Measurements from ENCODE around the gene UNC79. TPM values are rescaled to one million over a fixed set of nuclear protein-coding genes. Genes with fewer than 3 reads are reported as not detected.

UNC79 gene
- total and polyA plus RNA-seq, 7 experiments from 2014 or later, result 0.05 to 0.15 (median 0.08) TPM; not detected in 3

DNA sequence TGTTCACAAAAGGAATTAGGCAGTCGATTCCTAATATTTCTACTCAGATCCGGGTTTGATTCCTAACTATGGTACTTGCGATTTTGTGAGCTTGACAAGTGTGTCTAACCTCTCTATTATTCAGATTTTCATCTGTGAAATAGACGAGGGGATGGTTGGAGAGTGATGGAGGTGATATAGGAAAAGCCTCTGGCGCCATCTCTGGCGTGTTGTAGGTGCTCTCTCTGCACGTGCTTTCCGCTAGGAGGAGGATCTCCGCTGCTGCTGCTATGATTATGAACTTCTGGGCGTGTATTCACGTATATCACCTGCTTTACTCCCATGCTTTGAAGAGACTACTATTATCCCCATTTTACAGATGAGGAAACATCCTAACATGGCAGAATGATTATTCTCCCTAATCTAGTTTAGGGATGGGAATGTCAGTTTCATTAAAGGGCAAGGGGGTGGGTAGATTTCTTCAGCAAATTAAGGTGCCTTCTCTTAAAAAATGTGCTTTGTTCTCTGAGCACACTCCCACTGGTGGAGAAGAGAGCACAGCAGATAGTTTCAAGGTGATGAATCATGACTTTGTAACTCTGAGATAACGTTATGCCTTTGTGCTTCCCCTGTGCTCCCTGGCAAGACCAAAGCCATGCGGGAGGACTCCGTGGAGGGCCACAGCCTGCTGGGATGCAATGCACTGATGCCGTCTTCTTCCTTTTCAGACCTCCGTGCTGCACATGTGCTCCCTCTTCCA, 260.5 kb downstream of the UNC79 start:
- CTCF ChIA-PET, result no interaction called here
- Histone ChIP-seq H3K9me3 (ENCODE audit: control insufficient read depth in 2 of 3, low read length in 3 of 3) (no peaks in the 10 kb centered on the region), H3K4me1 (ENCODE audit: control insufficient read depth in 2 of 2, insufficient read depth in 2 of 2, low read length in 2 of 2) (no peaks in the 10 kb centered on the region), H3K27ac (ENCODE audit: low read depth, low read length) (no peak overlapping the region), H3K4me3 (ENCODE audit: low read length) (no peak overlapping the region), H3K36me3 (ENCODE audit: control insufficient read depth in 2 of 3, insufficient read depth in 3 of 3, low read length in 3 of 3) (no peaks in the 10 kb centered on the region), H3K27me3 (ENCODE audit: control insufficient read depth in 2 of 2, insufficient read depth in 2 of 2, low read length in 2 of 2) (no peaks in the 10 kb centered on the region)
- no peak overlapping the region for H3K27ac Mint-ChIP-seq
- H3K9me3 Mint-ChIP-seq, result peaks cover 0 to 3% (median 0%) of the 10 kb centered on the region in 11 donors
- DNase-seq, result no peak
- no peak for ATAC-seq
- H3K27me3 Mint-ChIP-seq, result peaks cover 22 to 56% (median 41%) of the 10 kb centered on the region in 5 donors
- intact Hi-C loops (cut with micrococcal nuclease), result no loop called here
- no peaks in the 10 kb centered on the region for H3K36me3 Mint-ChIP-seq
- POLR2A ChIA-PET, result no interaction called here
- H3K4me3 Mint-ChIP-seq, result no peak overlapping the region
- H3K4me1 Mint-ChIP-seq, result peaks cover 0 to 1% (median 0%) of the 10 kb centered on the region in 7 donors

DNA sequence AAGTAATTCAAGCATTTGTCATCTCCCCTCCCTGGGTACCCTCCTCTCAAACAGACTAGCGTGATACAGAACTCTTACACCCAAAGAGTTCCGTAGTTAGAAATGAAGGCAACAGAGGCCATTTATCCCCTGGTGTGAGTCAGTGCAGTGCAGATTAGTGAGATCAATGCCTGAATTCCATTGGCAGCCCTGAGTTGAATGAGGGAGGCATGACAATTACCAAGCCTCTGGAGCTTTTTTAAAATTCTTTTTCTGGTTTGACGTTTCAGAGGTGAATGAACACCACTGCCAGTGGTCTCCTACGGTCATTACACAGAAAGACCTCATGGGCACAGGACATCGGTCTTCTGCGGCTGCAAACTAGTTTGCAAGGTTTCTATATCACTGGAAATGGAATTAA, 263.2 kb downstream of the UNC79 start:
- CTCF ChIA-PET, result no interaction called here
- ATAC-seq (no peak), DNase-seq (no peak)
- Mint-ChIP-seq H3K27ac (no peak overlapping the region), H3K36me3 (no peaks in the 10 kb centered on the region), H3K4me1 (peaks cover 0 to 1% (median 0%) of the 10 kb centered on the region in 7 donors), H3K4me3 (no peak overlapping the region), H3K9me3 (peaks cover 0 to 12% (median 5%) of the 10 kb centered on the region in 11 donors), H3K27me3 (peaks cover 8 to 30% (median 24%) of the 10 kb centered on the region in 5 donors)
- Histone ChIP-seq H3K27ac (ENCODE audit: low read depth, low read length) (no peak overlapping the region), H3K4me3 (ENCODE audit: low read length) (no peak overlapping the region), H3K9me3 (ENCODE audit: control insufficient read depth in 2 of 3, low read length in 3 of 3) (no peaks in the 10 kb centered on the region), H3K36me3 (ENCODE audit: control insufficient read depth in 2 of 3, insufficient read depth in 3 of 3, low read length in 3 of 3) (no peaks in the 10 kb centered on the region), H3K4me1 (ENCODE audit: control insufficient read depth in 2 of 2, insufficient read depth in 2 of 2, low read length in 2 of 2) (no peaks in the 10 kb centered on the region), H3K27me3 (ENCODE audit: control insufficient read depth in 2 of 2, insufficient read depth in 2 of 2, low read length in 2 of 2) (no peaks in the 10 kb centered on the region)
- POLR2A ChIA-PET, result no interaction called here
- intact Hi-C loops (cut with micrococcal nuclease), result no loop called here

DNA sequence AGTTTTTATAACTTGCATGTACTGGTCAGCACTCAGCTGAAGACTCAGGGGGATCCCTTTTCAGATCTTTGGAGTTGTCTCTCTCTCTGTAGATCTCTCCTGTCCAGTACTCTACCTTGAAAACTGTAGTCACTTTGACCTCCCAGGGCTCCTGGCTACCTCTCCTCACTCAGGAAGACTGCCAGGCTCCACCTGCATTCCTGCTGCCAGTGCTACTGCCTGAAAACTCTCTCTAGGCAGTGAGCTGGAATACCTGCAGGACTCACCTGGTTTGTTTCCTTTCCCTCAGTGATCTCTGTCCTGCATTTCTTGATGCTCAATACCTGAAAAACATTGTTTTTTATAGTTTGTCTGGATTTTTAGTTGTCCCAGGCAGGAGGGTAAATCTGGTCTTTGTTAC, 270.2 kb downstream of the UNC79 start:
- H3K36me3 ChIP-seq (ENCODE audit: control insufficient read depth in 2 of 3, insufficient read depth in 3 of 3, low read length in 3 of 3), result no peaks in the 10 kb centered on the region
- no peaks in the 10 kb centered on the region for H3K4me1 Mint-ChIP-seq
- no peak overlapping the region for H3K4me3 Mint-ChIP-seq
- H3K27me3 ChIP-seq (ENCODE audit: control insufficient read depth in 2 of 2, insufficient read depth in 2 of 2, low read length in 2 of 2), result no peaks in the 10 kb centered on the region
- no peak overlapping the region for H3K4me3 ChIP-seq (ENCODE audit: low read length)
- intact Hi-C loops (cut with micrococcal nuclease), result no loop called here
- H3K9me3 Mint-ChIP-seq, result peaks cover 4 to 53% (median 23%) of the 10 kb centered on the region in 11 donors
- no peak for ATAC-seq
- POLR2A ChIA-PET, result no interaction called here
- peaks cover 8 to 39% (median 35%) of the 10 kb centered on the region in 5 donors for H3K27me3 Mint-ChIP-seq
- H3K27ac ChIP-seq (ENCODE audit: low read depth, low read length), result no peak overlapping the region
- H3K9me3 ChIP-seq (ENCODE audit: control insufficient read depth in 2 of 3, low read length in 3 of 3), result no peaks in the 10 kb centered on the region
- no peak for DNase-seq
- CTCF ChIA-PET, result no interaction called here
- H3K27ac Mint-ChIP-seq, result no peak overlapping the region
- H3K4me1 ChIP-seq (ENCODE audit: control insufficient read depth in 2 of 2, insufficient read depth in 2 of 2, low read length in 2 of 2), result no peaks in the 10 kb centered on the region
- peaks cover 0 to 5% (median 0%) of the 10 kb centered on the region in 5 donors for H3K36me3 Mint-ChIP-seq

DNA sequence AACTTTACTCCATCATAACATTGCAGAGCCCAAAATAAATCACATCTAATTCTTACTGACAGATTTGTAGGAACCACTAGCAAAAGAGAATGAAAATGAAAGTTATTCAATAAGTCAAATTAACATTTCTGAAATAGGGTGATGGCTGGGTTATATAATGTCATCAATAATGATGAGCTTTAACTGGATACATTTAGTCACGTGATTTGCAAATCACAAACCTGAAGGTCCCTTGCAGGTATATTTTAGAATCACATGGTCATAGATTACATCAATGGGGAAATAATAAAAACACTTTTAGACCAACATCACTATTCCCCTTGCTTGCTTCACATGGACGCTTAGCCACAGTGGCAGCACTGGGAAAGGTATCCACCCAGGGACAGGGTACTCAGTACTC, 270.8 kb downstream of the UNC79 start:
- Histone ChIP-seq H3K4me1 (ENCODE audit: control insufficient read depth in 2 of 2, insufficient read depth in 2 of 2, low read length in 2 of 2) (no peaks in the 10 kb centered on the region), H3K27me3 (ENCODE audit: control insufficient read depth in 2 of 2, insufficient read depth in 2 of 2, low read length in 2 of 2) (no peaks in the 10 kb centered on the region), H3K4me3 (ENCODE audit: low read length) (no peak overlapping the region), H3K27ac (ENCODE audit: low read depth, low read length) (no peak overlapping the region), H3K36me3 (ENCODE audit: control insufficient read depth in 2 of 3, insufficient read depth in 3 of 3, low read length in 3 of 3) (no peaks in the 10 kb centered on the region), H3K9me3 (ENCODE audit: control insufficient read depth in 2 of 3, low read length in 3 of 3) (no peaks in the 10 kb centered on the region)
- DNase-seq (no peak), ATAC-seq (no peak)
- H3K9me3 Mint-ChIP-seq, result peaks cover 4 to 52% (median 23%) of the 10 kb centered on the region in 11 donors
- POLR2A ChIA-PET, result no interaction called here
- peaks cover 0 to 5% (median 0%) of the 10 kb centered on the region in 5 donors for H3K36me3 Mint-ChIP-seq
- intact Hi-C loops (cut with micrococcal nuclease), result no loop called here
- H3K4me1 Mint-ChIP-seq, result no peaks in the 10 kb centered on the region
- H3K4me3 Mint-ChIP-seq, result no peak overlapping the region
- CTCF ChIA-PET, result no interaction called here
- peaks cover 8 to 41% (median 35%) of the 10 kb centered on the region in 5 donors for H3K27me3 Mint-ChIP-seq
- no peak overlapping the region for H3K27ac Mint-ChIP-seq

DNA sequence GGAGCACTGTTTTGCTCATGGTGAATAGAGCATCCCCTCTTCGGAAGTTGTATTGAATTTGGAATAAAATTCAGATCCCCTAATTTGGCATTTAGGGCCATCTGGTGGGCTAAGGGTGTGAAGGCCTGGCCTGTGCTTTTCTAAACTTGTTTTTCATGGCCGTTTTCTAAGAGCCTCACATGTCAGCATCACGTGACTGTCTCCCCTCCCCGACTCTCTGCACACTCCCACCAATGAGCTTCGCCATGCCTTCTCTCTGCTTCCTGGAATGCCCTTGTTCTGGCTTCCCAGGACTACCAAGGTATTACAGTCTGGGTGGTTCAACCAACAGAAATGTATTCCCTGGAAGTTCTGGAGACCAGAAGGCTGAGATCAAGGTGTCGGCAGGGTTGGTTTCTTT, 272.2 kb downstream of the UNC79 start:
- ChIA-PET POLR2A (no interaction called here), CTCF (no interaction called here)
- Histone ChIP-seq H3K4me3 (ENCODE audit: low read length) (no peak overlapping the region), H3K9me3 (ENCODE audit: control insufficient read depth in 2 of 3, low read length in 3 of 3) (no peaks in the 10 kb centered on the region), H3K27me3 (ENCODE audit: control insufficient read depth in 2 of 2, insufficient read depth in 2 of 2, low read length in 2 of 2) (no peaks in the 10 kb centered on the region), H3K36me3 (ENCODE audit: control insufficient read depth in 2 of 3, insufficient read depth in 3 of 3, low read length in 3 of 3) (no peaks in the 10 kb centered on the region), H3K4me1 (ENCODE audit: control insufficient read depth in 2 of 2, insufficient read depth in 2 of 2, low read length in 2 of 2) (no peaks in the 10 kb centered on the region), H3K27ac (ENCODE audit: low read depth, low read length) (no peak overlapping the region)
- ATAC-seq (no peak), DNase-seq (no peak)
- intact Hi-C loops (cut with micrococcal nuclease), result no loop called here
- Mint-ChIP-seq H3K36me3 (peaks cover 0 to 5% (median 0%) of the 10 kb centered on the region in 5 donors), H3K4me1 (no peaks in the 10 kb centered on the region), H3K9me3 (peaks cover 4 to 47% (median 22%) of the 10 kb centered on the region in 11 donors), H3K27ac (no peak overlapping the region), H3K4me3 (no peak overlapping the region), H3K27me3 (peaks cover 8 to 40% (median 34%) of the 10 kb centered on the region in 5 donors)

DNA sequence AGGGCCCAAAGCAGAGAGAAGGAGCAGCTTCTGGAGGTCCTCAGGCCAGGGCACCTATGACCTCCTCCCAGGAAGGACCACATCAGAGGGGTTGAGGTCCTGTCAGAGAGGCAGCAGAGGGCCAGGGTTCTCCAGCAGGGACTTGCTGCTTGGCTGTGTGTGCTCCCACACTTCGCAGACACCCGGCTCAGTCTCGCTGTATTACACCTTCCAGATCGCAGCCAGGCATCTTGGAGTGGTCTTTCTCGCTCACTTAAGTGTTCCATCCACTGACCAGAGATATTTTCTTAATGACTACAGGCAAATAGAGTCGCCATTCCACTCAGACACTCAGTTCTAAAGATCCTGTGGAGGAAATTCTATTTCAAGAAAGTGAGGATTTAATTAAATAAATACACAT, 273.2 kb downstream of the UNC79 start:
- ATAC-seq (no peak), DNase-seq (no peak)
- H3K27ac ChIP-seq (ENCODE audit: low read depth, low read length), result no peak overlapping the region
- H3K36me3 ChIP-seq (ENCODE audit: control insufficient read depth in 2 of 3, insufficient read depth in 3 of 3, low read length in 3 of 3), result no peaks in the 10 kb centered on the region
- H3K4me1 ChIP-seq (ENCODE audit: control insufficient read depth in 2 of 2, insufficient read depth in 2 of 2, low read length in 2 of 2), result no peaks in the 10 kb centered on the region
- no peak overlapping the region for H3K27ac Mint-ChIP-seq
- H3K27me3 Mint-ChIP-seq, result peaks cover 10 to 43% (median 36%) of the 10 kb centered on the region in 5 donors
- CTCF ChIA-PET, result no interaction called here
- no peaks in the 10 kb centered on the region for H3K27me3 ChIP-seq (ENCODE audit: control insufficient read depth in 2 of 2, insufficient read depth in 2 of 2, low read length in 2 of 2)
- H3K4me3 Mint-ChIP-seq, result no peak overlapping the region
- H3K36me3 Mint-ChIP-seq, result peaks cover 0 to 5% (median 0%) of the 10 kb centered on the region in 5 donors
- peaks cover 3 to 41% (median 20%) of the 10 kb centered on the region in 11 donors for H3K9me3 Mint-ChIP-seq
- no peaks in the 10 kb centered on the region for H3K4me1 Mint-ChIP-seq
- no peaks in the 10 kb centered on the region for H3K9me3 ChIP-seq (ENCODE audit: control insufficient read depth in 2 of 3, low read length in 3 of 3)
- H3K4me3 ChIP-seq (ENCODE audit: low read length), result no peak overlapping the region
- intact Hi-C loops (cut with micrococcal nuclease), result no loop called here
- POLR2A ChIA-PET, result no interaction called here

DNA sequence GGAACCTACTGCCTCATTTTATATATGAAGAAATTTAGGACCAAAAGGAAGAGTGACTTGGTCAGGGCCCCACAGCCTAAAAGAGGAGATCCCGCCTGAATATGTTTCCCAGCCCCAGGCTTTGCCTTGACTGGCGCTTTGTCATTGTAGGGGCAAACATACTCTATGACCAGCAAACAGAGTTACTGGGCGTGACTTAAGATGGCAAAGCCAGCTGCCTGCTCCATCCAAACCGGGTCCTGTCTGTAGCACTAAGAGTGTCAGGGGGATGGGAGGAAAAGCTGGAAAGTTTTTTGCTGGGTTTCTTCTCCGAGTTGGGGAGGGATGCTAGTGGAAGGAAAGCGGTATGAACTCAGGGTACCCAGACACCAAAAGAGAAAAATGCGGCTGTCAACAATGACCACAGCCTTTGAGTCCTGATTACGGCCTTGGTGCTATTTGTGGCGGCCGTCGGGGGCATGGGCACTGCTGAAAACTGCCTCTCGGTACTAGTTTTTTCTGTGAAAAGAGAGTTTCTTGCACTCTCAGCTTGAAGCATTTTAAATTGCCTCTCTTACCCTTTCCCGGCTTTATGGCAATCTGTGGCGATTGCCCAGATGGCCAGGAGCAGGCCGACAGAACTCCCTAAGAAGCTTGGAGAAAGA, 274.9 kb downstream of the UNC79 start:
- POLR2A ChIA-PET, result no interaction called here
- Histone ChIP-seq H3K4me3 (ENCODE audit: low read length) (no peak overlapping the region), H3K27ac (ENCODE audit: low read depth, low read length) (no peak overlapping the region), H3K27me3 (ENCODE audit: control insufficient read depth in 2 of 2, insufficient read depth in 2 of 2, low read length in 2 of 2) (no peaks in the 10 kb centered on the region), H3K36me3 (ENCODE audit: control insufficient read depth in 2 of 3, insufficient read depth in 3 of 3, low read length in 3 of 3) (no peaks in the 10 kb centered on the region), H3K9me3 (ENCODE audit: control insufficient read depth in 2 of 3, low read length in 3 of 3) (no peaks in the 10 kb centered on the region), H3K4me1 (ENCODE audit: control insufficient read depth in 2 of 2, insufficient read depth in 2 of 2, low read length in 2 of 2) (no peaks in the 10 kb centered on the region)
- H3K36me3 Mint-ChIP-seq, result peaks cover 0 to 5% (median 0%) of the 10 kb centered on the region in 5 donors
- H3K27me3 Mint-ChIP-seq, result peaks cover 6 to 45% (median 32%) of the 10 kb centered on the region in 5 donors
- CTCF ChIA-PET, result no interaction called here
- DNase-seq, result no peak
- peaks cover 0 to 24% (median 4%) of the 10 kb centered on the region in 11 donors for H3K9me3 Mint-ChIP-seq
- H3K4me1 Mint-ChIP-seq, result no peaks in the 10 kb centered on the region
- no peak for ATAC-seq
- H3K27ac Mint-ChIP-seq, result no peak overlapping the region
- no peak overlapping the region for H3K4me3 Mint-ChIP-seq
- intact Hi-C loops (cut with micrococcal nuclease), result no loop called here
